GM10248 (cell line): ENCODE data around the gene EPHB6.

ENCODE experiments used
- CTCF ChIA-PET: fragments of 300-600 bp; sonication (Branson Sonifier 250); formaldehyde crosslinking; extraction: SDS; loops from one replicate; lab custom pipeline; 2021; ENCODE audit warnings: antibody characterized with exemption; lab: Yijun Ruan, JAX
- POLR2A ChIA-PET: fragments of 350-650 bp; sonication (Branson Sonifier 250); formaldehyde crosslinking; extraction: SDS; loops from one replicate; lab custom pipeline; 2020; ENCODE audit warnings: antibody characterized with exemption; lab: Yijun Ruan, JAX
- DNase-seq: peaks from one replicate; pipeline ENCODE4 v3.0.0; 2012; ENCODE audit errors: extremely low spot score
- TF ChIP-seq, protein P1 (sequence below): IDR thresholded peaks from 2 replicates; pipeline ENCODE4 v1.5.1; 2012; ENCODE audit warnings: mild to moderate bottlenecking, low read depth; ENCODE audit errors: extremely low read depth, missing control alignments, control extremely low read depth

Gene EPHB6

DNA sequence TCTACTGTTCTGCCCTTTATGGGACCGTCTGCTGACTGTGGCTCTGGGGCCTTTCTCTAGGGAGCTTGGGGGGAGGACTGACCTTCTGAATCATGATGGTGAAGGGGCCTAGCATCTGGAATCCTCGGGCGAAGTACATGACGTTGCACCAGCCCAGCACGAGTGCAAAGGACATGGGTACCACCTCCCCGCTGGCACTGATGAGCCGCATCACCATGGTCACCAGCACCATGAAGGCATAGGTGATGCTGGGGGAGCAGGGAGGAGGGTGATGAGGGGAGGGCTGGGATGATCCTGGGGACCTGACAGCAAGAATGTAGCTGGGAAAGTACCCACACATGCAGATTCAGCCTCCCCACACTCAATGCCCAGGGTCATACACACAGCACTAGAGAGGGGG, 19.5 kb downstream of the EPHB6 start:
- CTCF ChIA-PET = interaction anchor here (0.8 to 4.1 kb wide), 4 partner anchors 20 to 248 kb away, joined by 3 to 25 read pairs (median 3); no protein-coding TSS in a partner anchor
- TF ChIP-seq, protein P1, sequence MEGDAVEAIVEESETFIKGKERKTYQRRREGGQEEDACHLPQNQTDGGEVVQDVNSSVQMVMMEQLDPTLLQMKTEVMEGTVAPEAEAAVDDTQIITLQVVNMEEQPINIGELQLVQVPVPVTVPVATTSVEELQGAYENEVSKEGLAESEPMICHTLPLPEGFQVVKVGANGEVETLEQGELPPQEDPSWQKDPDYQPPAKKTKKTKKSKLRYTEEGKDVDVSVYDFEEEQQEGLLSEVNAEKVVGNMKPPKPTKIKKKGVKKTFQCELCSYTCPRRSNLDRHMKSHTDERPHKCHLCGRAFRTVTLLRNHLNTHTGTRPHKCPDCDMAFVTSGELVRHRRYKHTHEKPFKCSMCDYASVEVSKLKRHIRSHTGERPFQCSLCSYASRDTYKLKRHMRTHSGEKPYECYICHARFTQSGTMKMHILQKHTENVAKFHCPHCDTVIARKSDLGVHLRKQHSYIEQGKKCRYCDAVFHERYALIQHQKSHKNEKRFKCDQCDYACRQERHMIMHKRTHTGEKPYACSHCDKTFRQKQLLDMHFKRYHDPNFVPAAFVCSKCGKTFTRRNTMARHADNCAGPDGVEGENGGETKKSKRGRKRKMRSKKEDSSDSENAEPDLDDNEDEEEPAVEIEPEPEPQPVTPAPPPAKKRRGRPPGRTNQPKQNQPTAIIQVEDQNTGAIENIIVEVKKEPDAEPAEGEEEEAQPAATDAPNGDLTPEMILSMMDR = no peak
- POLR2A ChIA-PET = no interaction called here
- DNase-seq = no peak

DNA sequence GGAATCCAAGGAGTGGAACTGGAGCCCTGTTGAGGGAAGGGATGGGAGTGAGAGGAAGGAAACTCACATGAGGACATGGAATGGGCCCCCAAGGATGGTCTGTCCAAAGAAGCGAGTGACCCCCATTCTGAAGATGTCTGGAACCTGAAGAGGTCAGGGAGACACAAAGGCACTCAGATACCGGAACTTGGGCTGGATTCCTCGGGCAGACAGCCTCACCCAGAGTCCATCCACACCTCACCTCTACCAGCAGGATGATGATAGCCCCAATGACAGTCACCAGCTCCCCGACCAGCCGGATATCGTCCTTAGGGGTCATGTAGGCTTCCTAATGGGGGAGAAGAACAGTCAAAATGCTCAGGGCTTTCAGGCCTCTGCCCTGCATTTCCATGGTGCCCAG, 20.0 kb downstream of the EPHB6 start:
- DNase-seq = no peak
- ChIA-PET CTCF (interaction anchor here (0.8 to 4.1 kb wide), 4 partner anchors 54 to 340 kb away, joined by 3 to 25 read pairs (median 4); no protein-coding TSS in a partner anchor), POLR2A (no interaction called here)
- TF ChIP-seq, protein P1 = no peak

DNA sequence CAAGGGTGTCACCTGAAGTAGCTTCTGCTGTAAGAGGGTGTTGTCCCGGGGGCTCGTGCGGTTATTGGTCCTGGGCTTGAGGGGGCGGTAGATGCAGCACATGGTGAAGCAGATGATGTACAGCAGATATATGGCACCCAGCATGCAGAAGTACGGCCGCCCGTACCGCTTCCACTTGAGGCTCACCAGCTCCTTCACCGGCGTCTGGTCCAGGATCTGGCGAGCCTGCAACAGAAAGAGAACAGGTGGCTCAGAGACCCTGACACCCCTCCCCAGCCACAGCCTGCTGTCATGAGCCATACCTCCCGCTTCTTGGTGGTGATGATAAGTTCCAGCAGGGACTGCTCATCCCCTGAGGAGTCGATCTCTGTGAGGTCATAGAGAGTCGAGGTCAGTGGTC, 20.6 kb downstream of the EPHB6 start:
- DNase-seq = no peak
- CTCF ChIA-PET = interaction anchor here (1.0 to 4.1 kb wide), 3 partner anchors 127 to 340 kb away, joined by 3 to 25 read pairs (median 4); no protein-coding TSS in a partner anchor
- POLR2A ChIA-PET = no interaction called here
- TF ChIP-seq, protein P1 = no peak

DNA sequence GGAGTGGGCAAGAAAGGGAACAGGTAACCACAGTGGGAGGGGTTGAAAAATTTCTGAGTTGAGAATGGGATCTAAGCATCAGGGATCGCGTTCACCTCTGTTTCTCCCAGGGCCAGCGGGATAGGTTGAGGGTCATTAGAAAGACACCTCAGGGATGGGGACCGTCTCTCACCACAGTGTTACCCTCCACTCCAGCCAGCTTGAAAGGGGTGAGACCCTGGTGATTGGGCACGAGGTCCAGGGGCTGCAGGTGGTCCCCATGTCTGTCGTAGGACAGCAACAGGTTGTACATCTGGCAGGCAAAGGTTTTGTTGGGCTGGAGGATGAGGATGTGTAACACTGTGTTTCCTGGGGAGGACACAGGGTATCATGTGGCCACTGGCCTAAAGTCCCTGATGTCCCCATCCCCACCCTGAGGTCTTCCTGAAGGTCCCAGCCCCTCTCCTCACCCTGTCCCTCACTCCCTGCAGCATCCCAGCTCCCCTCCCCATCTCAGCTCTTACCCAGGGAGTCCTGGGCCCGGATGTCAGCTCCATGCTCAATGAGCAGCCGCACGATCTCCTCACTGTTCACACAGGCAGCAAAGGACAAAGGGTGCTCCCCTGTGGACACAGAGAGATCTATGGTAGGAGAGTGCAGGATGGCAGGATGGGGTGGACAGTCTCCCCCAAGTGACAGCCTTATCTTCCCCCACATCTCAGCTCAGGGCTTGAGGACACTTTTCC, 21.5 kb downstream of the EPHB6 start:
- POLR2A ChIA-PET = no interaction called here
- no peak for DNase-seq
- CTCF ChIA-PET = no interaction called here
- TF ChIP-seq, protein P1 = no peak

DNA sequence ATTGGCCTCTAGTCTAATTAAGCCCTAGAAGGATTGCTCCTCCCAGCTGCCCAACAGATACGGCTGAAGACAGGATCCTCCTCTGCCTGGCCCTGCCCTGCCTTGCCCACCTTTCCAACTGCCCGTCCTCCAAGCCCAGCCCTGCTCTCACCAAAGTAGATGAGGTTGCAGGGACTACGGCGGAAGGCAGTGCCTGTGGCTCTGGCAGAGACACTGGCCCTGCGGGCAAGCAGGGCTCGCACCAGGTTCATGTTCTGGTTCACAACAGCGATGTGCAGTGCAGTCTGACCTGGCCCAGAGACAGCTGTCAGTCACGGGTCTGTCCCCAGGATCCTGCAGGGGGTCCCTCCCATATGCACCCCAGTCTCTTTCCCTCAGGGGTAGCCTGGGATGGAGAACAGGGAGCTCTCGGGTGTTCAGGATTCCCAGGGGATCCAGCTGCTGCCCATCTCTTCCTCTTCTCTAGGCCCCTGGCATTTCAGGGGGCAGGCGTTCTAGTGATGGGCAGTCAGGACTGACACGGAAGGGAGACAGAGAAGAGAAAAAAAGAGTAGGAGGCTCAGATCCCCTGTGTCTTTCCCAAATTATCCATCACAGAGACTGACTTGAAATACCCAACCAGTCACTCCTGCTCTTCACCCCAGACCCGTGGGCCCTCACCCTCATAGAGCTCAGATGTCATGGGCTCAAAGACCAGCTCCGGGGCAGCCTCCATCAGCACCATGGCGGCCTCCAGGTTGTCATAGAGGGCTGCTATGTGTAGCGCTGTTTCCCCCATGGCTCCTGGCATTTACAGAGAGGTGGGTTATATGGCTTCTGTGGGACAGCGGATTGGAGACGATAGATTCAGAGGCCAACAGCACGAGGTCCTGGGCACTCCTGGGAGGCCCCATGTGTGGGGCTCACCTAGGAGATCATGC, 22.4 kb downstream of the EPHB6 start:
- POLR2A ChIA-PET = no interaction called here
- TF ChIP-seq, protein P1 = no peak
- CTCF ChIA-PET = interaction anchor here (1.2 to 1.4 kb wide), 2 partner anchors 126 to 289 kb away, joined by 3 read pairs; no protein-coding TSS in a partner anchor
- no peak for DNase-seq

DNA sequence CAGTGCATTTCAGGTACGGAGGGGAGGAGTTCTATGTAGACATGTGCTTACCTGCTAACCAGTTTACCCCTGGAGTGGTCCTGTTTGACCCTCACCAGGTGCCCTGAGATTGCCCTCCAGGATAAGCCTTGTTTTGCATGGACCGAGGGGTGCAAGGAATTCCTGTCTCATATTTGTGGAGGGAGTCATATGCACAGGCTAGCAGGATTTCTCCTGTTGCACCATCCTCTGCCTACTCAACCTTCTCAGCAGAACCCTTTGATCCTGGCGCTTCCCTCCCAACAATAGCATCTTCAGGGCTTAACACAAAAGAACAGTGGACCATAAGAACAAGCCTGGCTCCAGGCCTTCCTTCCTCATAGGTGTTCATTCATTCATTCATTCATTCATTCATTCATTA, 23.4 kb downstream of the EPHB6 start:
- TF ChIP-seq, protein P1 = no peak
- ChIA-PET CTCF (interaction anchor here (1.2 to 4.8 kb wide), 5 partner anchors 12 to 337 kb away, joined by 3 to 23 read pairs (median 3); no protein-coding TSS in a partner anchor), POLR2A (no interaction called here)
- DNase-seq = no peak
